Endothelial cell of coronary artery (primary cell): ENCODE measurements around the gene LPIN1. TPM values are rescaled to one million over a fixed set of nuclear protein-coding genes. Genes with fewer than 3 reads are reported as not detected.

ENCODE experiments used
- total RNA-seq: library from RNA; depleted of rRNA; stranded (reverse); fragments of >200 nt; gene quantifications from 2 replicates; pipeline ENCODE4 v1.2.3, GENCODE V29; 2014

LPIN1 gene
- 25.7 and 54.1 TPM in 2 replicates for total RNA-seq

GRCh38 chr2:11746376-11746806 is at the start of gene LPIN1:
Gene LPIN1 (plus strand): TSS chr2:11746632. CDS start chr2:11765542, 18,910 bp downstream.

Other genes starting within 250 kb of the LPIN1 start
- 0.09 TPM in 2 replicates for gene GREB1, start 212.6 kb upstream of the LPIN1 start, total RNA-seq
- gene NTSR2, start 76.4 kb upstream of the LPIN1 start, total RNA-seq, result not detected in 2 replicates